ENCODE data around the gene VAX1.
"Not testable (repeated sequence)": the region's sequence is repeated elsewhere in the genome, so short reads cannot be mapped to it uniquely, and the experiment has no call there.

VAX1 gene

GRCh38 chr10:117090834-117091233 is 47.2 kb downstream of the VAX1 start:
- H3K4me3 ChIP-seq (ENCODE audit: low read length): no peak overlapping the region

GRCh38 chr10:117087521-117087920 is 50.5 kb downstream of the VAX1 start:
- Histone ChIP-seq H3K4me3 (ENCODE audit: low read length) (no peak overlapping the region), H3K9ac (ENCODE audit: low read depth, low read length) (no peak overlapping the region), H3K4me1 (ENCODE audit: insufficient read depth, low read length) (no peaks in the 10 kb centered on the region), H3K36me3 (ENCODE audit: insufficient read depth, low read depth, low read length) (no peaks in the 10 kb centered on the region), H3K9me3 (ENCODE audit: insufficient read depth, low read depth, low read length) (0 out of 2 replicates have a peak, but pooled peaks cover 3% of the 10 kb centered on the region), H3K27me3 (ENCODE audit: insufficient read depth, low read length) (0 out of 2 replicates have a peak, but pooled peaks cover 5% of the 10 kb centered on the region), H3K27ac (ENCODE audit: low read length) (no peak overlapping the region)

More at GRCh38 chr10:117090834-117091233, 47.2 kb downstream of the VAX1 start:
- no peak overlapping the region for H3K27ac ChIP-seq (ENCODE audit: low read length)
- no peaks in the 10 kb centered on the region for H3K9me3 ChIP-seq (ENCODE audit: insufficient read depth, low read depth, low read length)
- H3K9ac ChIP-seq (ENCODE audit: low read depth, low read length): no peak overlapping the region
- peaks cover 15% of the 10 kb centered on the region; the same call in 1 of the 2 replicates for H3K4me1 ChIP-seq (ENCODE audit: insufficient read depth, low read length)
- H3K27me3 ChIP-seq (ENCODE audit: insufficient read depth, low read length): peaks cover 22% of the 10 kb centered on the region; the same call in 1 of the 2 replicates
- no peaks in the 10 kb centered on the region for H3K36me3 ChIP-seq (ENCODE audit: insufficient read depth, low read depth, low read length)

GRCh38 chr10:117086546-117086945 is 51.5 kb downstream of the VAX1 start:
- no peak overlapping the region for H3K27ac ChIP-seq (ENCODE audit: low read length)
- H3K4me1 ChIP-seq (ENCODE audit: insufficient read depth, low read length): no peaks in the 10 kb centered on the region

GRCh38 chr10:117084421-117085246 is 53.4 kb downstream of the VAX1 start:
- H3K9me3 ChIP-seq (ENCODE audit: insufficient read depth, low read depth, low read length); H3K27ac ChIP-seq (ENCODE audit: low read length); H3K27me3 ChIP-seq (ENCODE audit: insufficient read depth, low read length); H3K36me3 ChIP-seq (ENCODE audit: insufficient read depth, low read depth, low read length); H3K9ac ChIP-seq (ENCODE audit: low read depth, low read length); H3K4me1 ChIP-seq (ENCODE audit: insufficient read depth, low read length): not testable (repeated sequence)
- H3K4me3 ChIP-seq (ENCODE audit: low read length): peak overlapping the region; percentile 46; the same call in 1 of the 2 replicates

More at GRCh38 chr10:117086546-117086945, 51.5 kb downstream of the VAX1 start:
- Histone ChIP-seq H3K9me3 (ENCODE audit: insufficient read depth, low read depth, low read length) (0 out of 2 replicates have a peak, but pooled peaks cover 3% of the 10 kb centered on the region), H3K4me3 (ENCODE audit: low read length) (no peak overlapping the region), H3K36me3 (ENCODE audit: insufficient read depth, low read depth, low read length) (no peaks in the 10 kb centered on the region), H3K9ac (ENCODE audit: low read depth, low read length) (no peak overlapping the region), H3K27me3 (ENCODE audit: insufficient read depth, low read length) (0 out of 2 replicates have a peak, but pooled peaks cover under 1% of the 10 kb centered on the region)
